ENCODE measurements around the gene OSBPL6.

- no peak for TF ChIP-seq CTCF (IDR thresholded peaks at IDR 0.05; ENCODE audit: poor library complexity, severe bottlenecking)
- TF ChIP-seq EP300 (conservative IDR thresholded peaks at IDR 0.05; ENCODE audit: poor library complexity, severe bottlenecking), result no peak
- no peak for TF ChIP-seq RAD21 (conservative IDR thresholded peaks at IDR 0.05)
- TF ChIP-seq SMC3 (conservative IDR thresholded peaks at IDR 0.05; ENCODE audit: poor library complexity), result no peak
- TF ChIP-seq POLR2AphosphoS5 (IDR thresholded peaks at IDR 0.05), result no peak
- TF ChIP-seq EZH2 (IDR thresholded peaks at IDR 0.05; ENCODE audit: borderline replicate concordance, insufficient read depth, low read length, poor library complexity, severe bottlenecking), result no peak
- no peak for TF ChIP-seq TAF1 (IDR thresholded peaks at IDR 0.05; ENCODE audit: low read depth)
- TF ChIP-seq REST (IDR thresholded peaks at IDR 0.05; ENCODE audit: borderline replicate concordance), result no peak
- TF ChIP-seq MXI1 (conservative IDR thresholded peaks at IDR 0.05; ENCODE audit: poor library complexity, severe bottlenecking), result no peak
Observed at GRCh38 chr2:178238750-178239149, 44.4 kb downstream of the OSBPL6 start.
